K562 (cell line): ENCODE data around the gene IQCN. TPM values are rescaled to one million over a fixed set of nuclear protein-coding genes. Genes with fewer than 3 reads are reported as not detected.

Source experiments
- ATAC-seq: fragments of 200-7000 bp; cut with Tn5 transposase; 3 replicates; pipeline ENCODE4 v1.9.1; 2020; ENCODE audit warnings: moderate library complexity
- BruUV-seq: library from RNA; stranded (reverse); fragments of 400-500 nt; replicated peaks from 2 replicates; lab custom pipeline; 2021; lab: Mats Ljungman, UMichigan
- CTCF ChIA-PET: fragments of 300-600 bp; formaldehyde crosslinking; extraction: SDS; loops from one replicate; lab custom pipeline; 2021; ENCODE audit warnings: low intra/inter-chr PET ratio; lab: Yijun Ruan, JAX
- POLR2A ChIA-PET: fragments of 300-600, 350-650 bp; sonication (Branson Sonifier 250); formaldehyde crosslinking; extraction: SDS; loops from one replicate; lab custom pipeline; 2021; ENCODE audit warnings: antibody characterized with exemption, inconsistent platforms; lab: Yijun Ruan, JAX
- DNase-seq, 4 experiments: peaks; one replicate each; pipeline versions ENCODE4 v3.0.0 to v3.0.0-alpha.2; 2011 to 2018; ENCODE audit warnings: low spot score in 3 of 4, mixed read lengths in 3 of 4; ENCODE audit errors: extremely low read depth in 1 of 4
- FAIRE-seq: peaks from 2 replicates; lab custom pipeline; 2011; peaks lifted over from hg19 to GRCh38; lab: Jason Lieb, UNC
- H2AFZ ChIP-seq: 2 replicates; pipeline ENCODE4 v1.6.0; 2011; ENCODE audit warnings: low read depth, low read length, control low read depth, inconsistent platforms
- H3K27ac ChIP-seq: fragments of 200-600 bp; 3 replicates; pipeline ENCODE4 v1.8.0; 2011; ENCODE audit warnings: low read depth, mild to moderate bottlenecking, control low read depth, inconsistent platforms, low read length, moderate library complexity, mixed read lengths; ENCODE audit errors: extremely low read depth
- H3K27me3 ChIP-seq, 2 experiments: fragments of 300-600 bp in 1 of 2; 2 replicates in 1 of 2; 3 replicates in 1 of 2; pipeline versions ENCODE4 v1.6.0 to v1.8.0; 2011; ENCODE audit warnings: inconsistent platforms in 2 of 2, low read length in 2 of 2, mild to moderate bottlenecking in 1 of 2, mixed read lengths in 1 of 2, moderate library complexity in 1 of 2; ENCODE audit not compliant: control insufficient read depth in 2 of 2, insufficient read depth in 2 of 2
- H3K36me3 ChIP-seq: fragments of 300-600 bp; 3 replicates; pipeline ENCODE4 v1.8.0; 2011; ENCODE audit warnings: mild to moderate bottlenecking, low read length, inconsistent platforms; ENCODE audit not compliant: control insufficient read depth, insufficient read depth
- H3K4me1 ChIP-seq, 2 experiments: fragments of 200-600 bp in 1 of 2; replicated peaks in 1 of 2; 2 replicates in 1 of 2; 3 replicates in 1 of 2; pipeline versions ENCODE4 v1.5.1 to v1.8.0; 2011; ENCODE audit warnings: inconsistent platforms in 2 of 2, low read length in 2 of 2, mild to moderate bottlenecking in 1 of 2, mixed read lengths in 1 of 2, moderate library complexity in 1 of 2; ENCODE audit not compliant: control insufficient read depth in 2 of 2, insufficient read depth in 2 of 2
- H3K4me2 ChIP-seq: 2 replicates; pipeline ENCODE4 v1.6.1; 2011; ENCODE audit warnings: low read length, control low read depth, inconsistent platforms, mixed read lengths; ENCODE audit not compliant: insufficient read depth
- H3K4me3 ChIP-seq: fragments of 200-600 bp; sonication (generic), shearing (Covaris generic); 2 replicates; pipeline ENCODE4 v1.5.1; 2016; ENCODE audit warnings: control low read depth, inconsistent platforms
- H3K79me2 ChIP-seq: fragments of 200-600 bp; 3 replicates; pipeline ENCODE4 v1.8.0; 2011; ENCODE audit warnings: low read length, inconsistent platforms; ENCODE audit not compliant: control insufficient read depth, insufficient read depth
- H3K9ac ChIP-seq, 2 experiments: 2 replicates each; pipeline versions ENCODE4 v1.6.0 to v1.6.1; 2011; ENCODE audit warnings: low read depth in 2 of 2, low read length in 2 of 2, control low read depth in 1 of 2, inconsistent platforms in 1 of 2, mild to moderate bottlenecking in 1 of 2, mixed read lengths in 1 of 2; ENCODE audit not compliant: insufficient read depth in 1 of 2
- H3K9me1 ChIP-seq: one replicate; pipeline ENCODE4 v1.6.0; 2011; ENCODE audit warnings: inconsistent platforms, mild to moderate bottlenecking, low read length, moderate library complexity; ENCODE audit not compliant: control insufficient read depth, insufficient read depth
- H3K9me3 ChIP-seq: replicated peaks from 2 replicates; pipeline ENCODE4 v1.5.1; 2011; ENCODE audit warnings: low read depth, low read length, inconsistent platforms; ENCODE audit not compliant: control insufficient read depth, insufficient read depth
- H4K20me1 ChIP-seq: replicated peaks from 2 replicates; pipeline ENCODE4 v1.6.1; 2011; ENCODE audit warnings: low read length, inconsistent platforms, mixed read lengths; ENCODE audit not compliant: control insufficient read depth, insufficient read depth
- CBX2 ChIP-seq: fragments of 200-600 bp; sonication (generic); IDR thresholded peaks from one replicate; pipeline ENCODE4 v1.6.1; 2012; ENCODE audit warnings: mild to moderate bottlenecking, low read length, inconsistent platforms; ENCODE audit not compliant: insufficient read depth, poor library complexity, severe bottlenecking
- E2F6 ChIP-seq, 2 experiments: IDR thresholded peaks; 2 replicates each; pipeline ENCODE4 v1.6.1; 2011; ENCODE audit warnings: borderline replicate concordance in 1 of 2, control low read depth in 1 of 2, low read depth in 1 of 2, low read length in 1 of 2, mild to moderate bottlenecking in 1 of 2, mixed read lengths in 1 of 2, moderate library complexity in 1 of 2; ENCODE audit not compliant: insufficient read depth in 1 of 2, insufficient read length in 1 of 2, poor library complexity in 1 of 2, severe bottlenecking in 1 of 2; ENCODE audit errors: extremely low read depth in 1 of 2
- MEF2A ChIP-seq: IDR thresholded peaks from 2 replicates; pipeline ENCODE4 v1.6.1; 2011; ENCODE audit warnings: low read depth, mild to moderate bottlenecking, low read length, moderate library complexity; ENCODE audit not compliant: control insufficient read depth
- PHF20 ChIP-seq: fragments of 450-650 bp; IDR thresholded peaks from 2 replicates; pipeline ENCODE4 v1.6.1; 2018; ENCODE audit not compliant: partially characterized antibody
- SIX5 ChIP-seq, 2 experiments: IDR thresholded peaks; 2 replicates each; pipeline ENCODE4 v1.6.1; 2011; ENCODE audit warnings: low read length in 2 of 2, borderline replicate concordance in 1 of 2, low read depth in 1 of 2, mild to moderate bottlenecking in 1 of 2, moderate library complexity in 1 of 2; ENCODE audit not compliant: insufficient read depth in 1 of 2
- ZBTB7A ChIP-seq: IDR thresholded peaks from 2 replicates; pipeline ENCODE4 v1.6.1; 2011; ENCODE audit warnings: low read depth, mild to moderate bottlenecking, low read length, moderate library complexity, borderline replicate concordance; ENCODE audit not compliant: control insufficient read depth
- ZNF143 ChIP-seq: sonication (generic); formaldehyde crosslinking; IDR thresholded peaks from 2 replicates; pipeline ENCODE4 v1.9.0; 2022; ENCODE audit warnings: mild to moderate bottlenecking, missing genetic modification reagents
- ZNF253 ChIP-seq: fragments of 250-450 bp; sonication (Bioruptor Pico); conservative IDR thresholded peaks from 2 replicates; pipeline ENCODE4 v1.6.1; 2021; ENCODE audit warnings: mild to moderate bottlenecking
- WGBS: fragments of 100-300 bp; shearing (Covaris generic); methylation state at CpG from one replicate; pipeline ENCODE4 v1.1.6; 2016; ENCODE audit warnings: low coverage, mixed read lengths; ENCODE audit not compliant: insufficient coverage; ENCODE audit errors: missing lambda C conversion rate; 5-methylcytosine and 5-hydroxymethylcytosine counted together
- in situ Hi-C: fragments of 300-500 bp; cut with MboI; formaldehyde crosslinking; loops from 4 replicates; pipeline ENCODE4 v1.15.0; 2018; ENCODE audit warnings: inconsistent platforms, mixed read lengths
- intact Hi-C: fragments of 100-400 bp; cut with micrococcal nuclease; formaldehyde crosslinking; loops from 2 replicates; pipeline ENCODE4 v1.14.2; 2022
- polyA plus RNA-seq, 8 experiments: library from polyadenylated mRNA; depleted of rRNA in 4 of 8; stranded (reverse) in 5 of 8; unstranded in 3 of 8; fragments of >200 nt; fragmentation: Nextera tagmentation in 2 of 8; fragmentation: Illumina TruSeq in 1 of 8; extraction: Ambion mirVana in 2 of 8; extraction: Trizol in 1 of 8; gene quantifications; 2 replicates each; pipeline versions ENCODE4 v1.2.1 to v1.2.3, GENCODE V29; 2011 to 2014; ENCODE audit warnings: inconsistent platforms in 1 of 8, missing spikeins in 1 of 8
- total RNA-seq, 7 experiments: library from RNA; depleted of rRNA in 6 of 7; stranded (reverse); fragments of >200 nt in 6 of 7; fragmentation: Illumina TruSeq in 2 of 7; extraction: Trizol in 2 of 7; gene quantifications; 2 replicates each; pipeline versions ENCODE4 v1.2.1 to v1.2.3, GENCODE V29; 2011 to 2021; ENCODE audit warnings: low replicate concordance in 1 of 7

IQCN gene
- total and polyA plus RNA-seq, 9 of the 15 experiments (the other 6 are each of a cell fraction or from before 2014, with no cell fraction given), result 0.01 to 0.07 (median 0.04) TPM; not detected in 3

GRCh38 chr19:18220632-18221275, 53.5 kb downstream of the IQCN start:
- Histone ChIP-seq H3K9me3 (no peaks in the 10 kb centered on the region), H3K4me2 (peak overlapping the region; percentile 67), H3K9ac (peak overlapping the region in 1 of 2 experiments; percentile 32; a peak in 1 of 4 replicates), H3K79me2 (no peaks in the 10 kb centered on the region), H3K27ac (no peak overlapping the region), H4K20me1 (no peaks in the 10 kb centered on the region; the same call in 1 of the 2 replicates), H2AFZ (peak overlapping the region; percentile 40; the same call in 1 of the 2 replicates), H3K27me3 (no peaks in the 10 kb centered on the region), H3K9me1 (no peaks in the 10 kb centered on the region), H3K4me1 (peaks cover 23 to 59% of the 10 kb centered on the region in 2 experiments; a peak in 4 of 5 replicates), H3K4me3 (no peak overlapping the region; the same call in 1 of the 2 replicates), H3K36me3 (no peaks in the 10 kb centered on the region)
- 14% methylated on average over 28 of the region's 33 CpGs for WGBS
- CTCF ChIA-PET, result interaction anchor here (0.6 kb wide), 1 partner anchor 72 kb away, joined by 3 read pairs; no protein-coding TSS in a partner anchor
- no TSS peak for BruUV-seq
- in situ Hi-C loops, result no loop called here
- FAIRE-seq, result no peak
- no peak for ATAC-seq
- intact Hi-C loops, result no loop called here
- POLR2A ChIA-PET, result no interaction called here
- peak; percentile 45 to 84 (median 72) for DNase-seq
- TF ChIP-seq ZNF143 (CRISPR knock-in tag) (no peak), ZBTB7A (no peak), E2F6 (IDR thresholded peaks at IDR 0.05; ENCODE audit: borderline replicate concordance in 1 of 2, extremely low read depth in 1 of 2, insufficient read depth in 1 of 2, insufficient read length in 1 of 2, low read depth in 1 of 2, low read length in 1 of 2, poor library complexity in 1 of 2, severe bottlenecking in 1 of 2) (peak in 1 of 2 experiments; percentile 21), CBX2 (no peak), ZNF253 (CRISPR knock-in tag) (no peak), MEF2A (no peak), SIX5 (IDR thresholded peaks at IDR 0.05; ENCODE audit: borderline replicate concordance in 1 of 2, insufficient read depth in 1 of 2, low read depth in 1 of 2, low read length in 2 of 2) (no peak), PHF20 (no peak)
